GM12873 (cell line): ENCODE results near the gene OR5B2.

ENCODE experiments used
- CTCF ChIP-seq: IDR thresholded peaks from 2 replicates; pipeline ENCODE4 v1.5.1; 2012; ENCODE audit warnings: low read depth, mild to moderate bottlenecking, moderate library complexity, low read length, control low read depth; ENCODE audit not compliant: insufficient read depth; ENCODE audit errors: missing control alignments

Gene OR5B2

GRCh38 chr11:58428021-58428420, at the start of gene OR5B2:
Gene OR5B2, minus strand, starts transcription at chr11:58428121. Its CDS starts 4,860 bp downstream, at chr11:58423261.
- no peak for TF ChIP-seq CTCF

- TF ChIP-seq CTCF = no peak
Observed at GRCh38 chr11:58471892-58472291, 44.0 kb upstream of the OR5B2 start.

- TF ChIP-seq CTCF = no peak
Observed at GRCh38 chr11:58466293-58466692, 38.4 kb upstream of the OR5B2 start.

- TF ChIP-seq CTCF = no peak
Observed at GRCh38 chr11:58465690-58466089, 37.8 kb upstream of the OR5B2 start.

- TF ChIP-seq CTCF = no peak
Observed at GRCh38 chr11:58451585-58451984, 23.7 kb upstream of the OR5B2 start.

GRCh38 chr11:58446294-58446693, 18.4 kb upstream of the OR5B2 start:
- no peak for TF ChIP-seq CTCF

GRCh38 chr11:58444300-58444699, 16.4 kb upstream of the OR5B2 start:
- TF ChIP-seq CTCF = no peak
